ENCODE results near the gene ZFPM1.

The ZFPM1 gene

DNA sequence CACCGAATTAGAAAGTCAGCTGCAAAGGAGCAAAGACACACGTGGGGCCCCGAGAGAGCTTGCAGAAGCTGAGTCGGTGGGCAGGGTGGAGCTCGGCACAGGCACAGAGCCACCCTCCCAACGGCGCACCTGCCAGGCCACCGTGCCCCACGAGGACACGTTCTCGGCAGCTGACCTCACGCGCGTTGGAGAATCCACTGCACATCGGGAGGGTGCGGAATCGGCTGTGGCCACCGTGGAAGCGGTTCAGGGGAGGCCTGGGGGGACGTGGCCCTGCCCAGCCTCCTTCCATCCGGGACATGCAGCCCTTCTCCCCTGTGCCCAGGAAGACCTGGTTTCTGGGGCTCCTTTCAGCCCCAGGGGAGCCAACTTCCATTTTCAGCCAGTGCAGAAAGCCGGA is 20.9 kb upstream of the ZFPM1 start:
- Histone ChIP-seq H3K4me3 (ENCODE audit: low read depth in 1 of 5, low read length in 5 of 5) (no peak overlapping the region), H3K9ac (ENCODE audit: low read length in 5 of 5) (no peak overlapping the region), H3K27ac (ENCODE audit: low read depth, low read length) (no peak overlapping the region), H3K27me3 (ENCODE audit: control insufficient read depth in 5 of 5, insufficient read depth in 4 of 5, low read length in 5 of 5) (peaks cover 4 to 33% (median 12%) of the 10 kb centered on the region in 5 donors), H3K36me3 (ENCODE audit: control insufficient read depth in 5 of 5, insufficient read depth in 5 of 5, low read length in 5 of 5) (no peaks in the 10 kb centered on the region), H3K4me1 (ENCODE audit: control insufficient read depth in 5 of 5, insufficient read depth in 5 of 5, low read length in 5 of 5) (peaks cover 0 to 24% (median 13%) of the 10 kb centered on the region in 5 donors), H3K9me3 (ENCODE audit: control insufficient read depth in 5 of 5, low read length in 5 of 5) (no peaks in the 10 kb centered on the region)

DNA sequence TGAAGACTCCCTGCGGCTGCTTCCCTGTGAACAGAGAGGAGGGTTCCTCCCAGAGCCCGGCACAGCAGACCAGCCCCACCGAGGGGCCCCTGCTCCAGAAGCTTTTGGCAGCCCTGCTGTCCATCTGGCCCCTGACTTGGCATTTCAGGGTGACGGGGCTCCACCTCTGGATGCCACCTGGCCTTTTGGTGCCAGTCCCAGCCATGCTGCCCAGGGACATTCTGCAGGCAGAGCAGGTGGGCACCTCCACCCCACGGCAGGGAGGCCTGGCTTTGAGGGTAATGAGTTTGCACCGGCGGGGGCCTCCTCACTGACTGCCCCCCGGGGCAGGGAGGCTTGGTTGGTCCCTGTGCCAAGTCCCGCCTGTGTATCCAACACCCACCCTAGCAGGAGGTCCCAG is 20.3 kb upstream of the ZFPM1 start:
- peaks cover 4 to 33% (median 12%) of the 10 kb centered on the region in 5 donors for H3K27me3 ChIP-seq (ENCODE audit: control insufficient read depth in 5 of 5, insufficient read depth in 4 of 5, low read length in 5 of 5)
- no peak overlapping the region for H3K4me3 ChIP-seq (ENCODE audit: low read depth in 1 of 5, low read length in 5 of 5)
- peaks cover 0 to 24% (median 13%) of the 10 kb centered on the region in 5 donors for H3K4me1 ChIP-seq (ENCODE audit: control insufficient read depth in 5 of 5, insufficient read depth in 5 of 5, low read length in 5 of 5)
- H3K27ac ChIP-seq (ENCODE audit: low read depth, low read length): no peak overlapping the region
- H3K9me3 ChIP-seq (ENCODE audit: control insufficient read depth in 5 of 5, low read length in 5 of 5): no peaks in the 10 kb centered on the region
- no peaks in the 10 kb centered on the region for H3K36me3 ChIP-seq (ENCODE audit: control insufficient read depth in 5 of 5, insufficient read depth in 5 of 5, low read length in 5 of 5)
- H3K9ac ChIP-seq (ENCODE audit: low read length in 5 of 5): no peak overlapping the region

DNA sequence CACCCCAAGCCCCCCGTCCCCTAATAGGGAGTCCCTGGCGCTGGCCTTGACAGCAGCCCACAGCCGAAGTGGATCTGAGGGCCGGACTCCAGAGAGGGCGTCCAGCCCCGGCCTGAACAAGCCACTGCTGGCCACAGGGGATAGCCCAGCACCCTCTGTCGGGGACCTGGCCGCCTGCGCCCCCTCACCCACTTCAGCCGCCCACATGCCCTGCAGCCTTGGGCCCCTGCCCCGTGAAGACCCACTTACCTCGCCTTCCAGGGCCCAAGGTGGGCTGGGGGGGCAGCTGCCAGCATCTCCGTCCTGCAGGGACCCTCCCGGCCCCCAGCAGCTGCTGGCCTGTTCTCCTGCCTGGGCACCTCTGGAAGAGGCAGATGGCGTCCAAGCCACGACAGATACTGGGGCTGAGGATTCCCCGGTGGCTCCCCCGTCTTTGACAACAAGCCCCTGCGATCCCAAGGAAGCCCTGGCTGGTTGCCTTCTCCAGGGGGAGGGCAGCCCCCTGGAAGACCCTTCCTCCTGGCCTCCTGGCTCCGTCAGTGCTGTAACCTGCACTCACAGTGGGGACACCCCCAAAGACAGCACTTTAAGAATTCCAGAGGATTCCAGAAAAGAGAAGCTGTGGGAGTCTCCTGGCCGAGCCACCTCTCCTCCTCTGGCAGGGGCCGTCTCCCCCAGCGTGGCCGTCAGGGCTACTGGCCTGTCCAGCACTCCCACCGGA is 19.3 kb upstream of the ZFPM1 start:
- Histone ChIP-seq H3K27me3 (ENCODE audit: control insufficient read depth in 5 of 5, insufficient read depth in 4 of 5, low read length in 5 of 5) (peaks cover 4 to 33% (median 12%) of the 10 kb centered on the region in 5 donors), H3K27ac (ENCODE audit: low read depth, low read length) (no peak overlapping the region), H3K9ac (ENCODE audit: low read length in 5 of 5) (no peak overlapping the region), H3K9me3 (ENCODE audit: control insufficient read depth in 5 of 5, low read length in 5 of 5) (no peaks in the 10 kb centered on the region), H3K4me3 (ENCODE audit: low read depth in 1 of 5, low read length in 5 of 5) (no peak overlapping the region), H3K36me3 (ENCODE audit: control insufficient read depth in 5 of 5, insufficient read depth in 5 of 5, low read length in 5 of 5) (no peaks in the 10 kb centered on the region), H3K4me1 (ENCODE audit: control insufficient read depth in 5 of 5, insufficient read depth in 5 of 5, low read length in 5 of 5) (peaks cover 0 to 24% (median 13%) of the 10 kb centered on the region in 5 donors)

- peaks cover 0 to 24% (median 13%) of the 10 kb centered on the region in 5 donors for H3K4me1 ChIP-seq (ENCODE audit: control insufficient read depth in 5 of 5, insufficient read depth in 5 of 5, low read length in 5 of 5)
- no peaks in the 10 kb centered on the region for H3K36me3 ChIP-seq (ENCODE audit: control insufficient read depth in 5 of 5, insufficient read depth in 5 of 5, low read length in 5 of 5)
- peaks cover 4 to 32% (median 12%) of the 10 kb centered on the region in 5 donors for H3K27me3 ChIP-seq (ENCODE audit: control insufficient read depth in 5 of 5, insufficient read depth in 4 of 5, low read length in 5 of 5)
- no peaks in the 10 kb centered on the region for H3K9me3 ChIP-seq (ENCODE audit: control insufficient read depth in 5 of 5, low read length in 5 of 5)
- H3K27ac ChIP-seq (ENCODE audit: low read depth, low read length): no peak overlapping the region
- no peak overlapping the region for H3K9ac ChIP-seq (ENCODE audit: low read length in 5 of 5)
- H3K4me3 ChIP-seq (ENCODE audit: low read depth in 1 of 5, low read length in 5 of 5): no peak overlapping the region
Observed at GRCh38 chr16:88434353-88434690, 18.8 kb upstream of the ZFPM1 start.

DNA sequence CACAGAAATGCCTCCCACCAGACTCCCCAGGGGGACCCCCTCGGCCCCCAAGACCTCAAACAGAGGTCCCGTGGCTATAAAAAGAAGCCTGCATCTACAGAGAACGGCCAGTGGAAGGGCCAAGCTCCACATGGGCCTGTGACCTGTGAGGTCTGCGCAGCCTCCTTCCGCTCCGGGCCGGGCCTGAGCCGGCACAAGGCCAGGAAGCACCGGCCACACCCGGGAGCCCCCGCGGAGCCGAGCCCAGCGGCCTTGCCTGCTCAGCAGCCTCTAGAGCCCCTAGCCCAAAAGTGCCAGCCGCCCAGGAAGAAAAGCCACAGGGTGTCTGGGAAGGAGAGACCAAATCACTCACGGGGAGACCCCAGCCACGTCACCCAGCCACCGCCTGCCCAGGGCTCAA is 18.3 kb upstream of the ZFPM1 start:
- Histone ChIP-seq H3K4me1 (ENCODE audit: control insufficient read depth in 5 of 5, insufficient read depth in 5 of 5, low read length in 5 of 5) (peaks cover 0 to 22% (median 9%) of the 10 kb centered on the region in 5 donors), H3K9me3 (ENCODE audit: control insufficient read depth in 5 of 5, low read length in 5 of 5) (no peaks in the 10 kb centered on the region), H3K4me3 (ENCODE audit: low read depth in 1 of 5, low read length in 5 of 5) (no peak overlapping the region), H3K27me3 (ENCODE audit: control insufficient read depth in 5 of 5, insufficient read depth in 4 of 5, low read length in 5 of 5) (peaks cover 4 to 31% (median 12%) of the 10 kb centered on the region in 5 donors), H3K9ac (ENCODE audit: low read length in 5 of 5) (no peak overlapping the region), H3K27ac (ENCODE audit: low read depth, low read length) (no peak overlapping the region), H3K36me3 (ENCODE audit: control insufficient read depth in 5 of 5, insufficient read depth in 5 of 5, low read length in 5 of 5) (no peaks in the 10 kb centered on the region)

- Histone ChIP-seq H3K9ac (ENCODE audit: low read length in 5 of 5) (no peak overlapping the region), H3K27ac (ENCODE audit: low read depth, low read length) (no peak overlapping the region), H3K9me3 (ENCODE audit: control insufficient read depth in 5 of 5, low read length in 5 of 5) (no peaks in the 10 kb centered on the region), H3K36me3 (ENCODE audit: control insufficient read depth in 5 of 5, insufficient read depth in 5 of 5, low read length in 5 of 5) (no peaks in the 10 kb centered on the region), H3K4me3 (ENCODE audit: low read depth in 1 of 5, low read length in 5 of 5) (no peak overlapping the region), H3K4me1 (ENCODE audit: control insufficient read depth in 5 of 5, insufficient read depth in 5 of 5, low read length in 5 of 5) (peaks cover 0 to 16% (median 6%) of the 10 kb centered on the region in 5 donors), H3K27me3 (ENCODE audit: control insufficient read depth in 5 of 5, insufficient read depth in 4 of 5, low read length in 5 of 5) (peaks cover 4 to 27% (median 12%) of the 10 kb centered on the region in 5 donors)
Observed at GRCh38 chr16:88435437-88436355, 17.4 kb upstream of the ZFPM1 start.

DNA sequence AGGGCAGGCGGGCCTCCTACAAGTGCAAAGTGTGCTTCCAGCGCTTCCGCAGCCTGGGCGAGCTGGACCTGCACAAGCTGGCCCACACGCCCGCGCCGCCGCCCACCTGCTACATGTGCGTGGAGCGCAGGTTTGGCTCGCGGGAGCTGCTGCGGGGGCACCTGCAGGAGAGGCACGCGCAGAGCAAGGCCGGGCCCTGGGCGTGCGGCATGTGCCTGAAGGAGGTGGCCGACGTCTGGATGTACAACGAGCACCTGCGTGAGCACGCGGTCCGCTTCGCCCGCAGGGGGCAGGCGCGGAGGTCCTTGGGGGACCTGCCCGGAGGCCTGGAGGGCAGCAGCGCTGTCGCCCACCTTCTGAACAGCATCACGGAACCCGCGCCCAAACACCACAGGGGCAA is 16.3 kb upstream of the ZFPM1 start:
- no peak overlapping the region for H3K9ac ChIP-seq (ENCODE audit: low read length in 5 of 5)
- H3K4me1 ChIP-seq (ENCODE audit: control insufficient read depth in 5 of 5, insufficient read depth in 5 of 5, low read length in 5 of 5): peaks cover 0 to 6% (median 0%) of the 10 kb centered on the region in 5 donors
- H3K27ac ChIP-seq (ENCODE audit: low read depth, low read length): no peak overlapping the region
- H3K4me3 ChIP-seq (ENCODE audit: low read depth in 1 of 5, low read length in 5 of 5): no peak overlapping the region
- H3K9me3 ChIP-seq (ENCODE audit: control insufficient read depth in 5 of 5, low read length in 5 of 5): no peaks in the 10 kb centered on the region
- peaks cover 0 to 21% (median 5%) of the 10 kb centered on the region in 5 donors for H3K27me3 ChIP-seq (ENCODE audit: control insufficient read depth in 5 of 5, insufficient read depth in 4 of 5, low read length in 5 of 5)
- peaks cover 0 to 2% (median 0%) of the 10 kb centered on the region in 5 donors for H3K36me3 ChIP-seq (ENCODE audit: control insufficient read depth in 5 of 5, insufficient read depth in 5 of 5, low read length in 5 of 5)

- no peaks in the 10 kb centered on the region for H3K9me3 ChIP-seq (ENCODE audit: control insufficient read depth in 5 of 5, low read length in 5 of 5)
- H3K9ac ChIP-seq (ENCODE audit: low read length in 5 of 5): no peak overlapping the region
- no peaks in the 10 kb centered on the region for H3K4me1 ChIP-seq (ENCODE audit: control insufficient read depth in 5 of 5, insufficient read depth in 5 of 5, low read length in 5 of 5)
- H3K27me3 ChIP-seq (ENCODE audit: control insufficient read depth in 5 of 5, insufficient read depth in 4 of 5, low read length in 5 of 5): peaks cover under 1 to 15% (median 5%) of the 10 kb centered on the region in 5 donors
- no peak overlapping the region for H3K4me3 ChIP-seq (ENCODE audit: low read depth in 1 of 5, low read length in 5 of 5)
- no peak overlapping the region for H3K27ac ChIP-seq (ENCODE audit: low read depth, low read length)
- peaks cover 0 to 2% (median 0%) of the 10 kb centered on the region in 5 donors for H3K36me3 ChIP-seq (ENCODE audit: control insufficient read depth in 5 of 5, insufficient read depth in 5 of 5, low read length in 5 of 5)
Observed at GRCh38 chr16:88437367-88437964, 15.6 kb upstream of the ZFPM1 start.

DNA sequence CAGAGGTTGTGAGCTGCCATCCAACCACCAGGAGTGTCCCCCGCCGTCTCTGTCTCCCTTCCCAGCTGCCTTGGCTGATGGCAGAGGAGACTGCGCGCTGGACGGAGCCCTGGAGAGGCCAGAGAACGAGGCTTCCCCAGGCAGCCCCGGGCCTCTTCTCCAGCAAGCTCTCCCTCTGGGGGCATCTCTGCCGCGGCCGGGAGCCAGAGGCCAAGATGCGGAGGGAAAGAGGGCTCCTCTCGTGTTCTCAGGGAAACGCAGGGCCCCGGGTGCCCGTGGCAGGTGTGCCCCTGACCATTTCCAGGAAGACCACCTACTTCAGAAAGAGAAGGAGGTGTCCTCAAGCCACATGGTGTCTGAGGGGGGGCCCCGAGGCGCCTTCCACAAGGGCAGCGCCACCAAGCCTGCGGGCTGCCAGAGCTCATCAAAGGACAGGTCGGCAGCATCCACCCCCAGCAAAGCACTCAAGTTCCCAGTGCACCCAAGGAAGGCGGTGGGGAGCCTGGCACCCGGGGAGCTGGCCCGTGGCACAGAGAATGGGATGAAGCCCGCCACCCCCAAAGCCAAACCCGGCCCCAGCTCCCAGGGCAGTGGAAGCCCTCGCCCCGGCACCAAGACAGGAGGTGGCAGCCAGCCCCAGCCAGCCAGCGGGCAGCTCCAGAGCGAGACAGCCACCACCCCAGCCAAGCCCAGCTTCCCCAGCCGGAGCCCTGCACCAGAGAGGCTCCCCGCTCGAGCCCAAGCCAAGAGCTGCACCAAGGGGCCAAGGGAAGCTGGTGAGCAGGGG is 14.8 kb upstream of the ZFPM1 start:
- Histone ChIP-seq H3K4me3 (ENCODE audit: low read depth in 1 of 5, low read length in 5 of 5) (no peak overlapping the region), H3K9ac (ENCODE audit: low read length in 5 of 5) (no peak overlapping the region), H3K36me3 (ENCODE audit: control insufficient read depth in 5 of 5, insufficient read depth in 5 of 5, low read length in 5 of 5) (peaks cover 0 to 2% (median 0%) of the 10 kb centered on the region in 5 donors), H3K27me3 (ENCODE audit: control insufficient read depth in 5 of 5, insufficient read depth in 4 of 5, low read length in 5 of 5) (peaks cover under 1 to 15% (median 3%) of the 10 kb centered on the region in 5 donors), H3K9me3 (ENCODE audit: control insufficient read depth in 5 of 5, low read length in 5 of 5) (no peaks in the 10 kb centered on the region), H3K27ac (ENCODE audit: low read depth, low read length) (no peak overlapping the region), H3K4me1 (ENCODE audit: control insufficient read depth in 5 of 5, insufficient read depth in 5 of 5, low read length in 5 of 5) (peaks cover 0 to 8% (median 5%) of the 10 kb centered on the region in 5 donors)

Measured in subcutaneous abdominal adipose tissue (tissue), 5 donors.